MCF 10A (cell line): Measurements from ENCODE around the gene PPP1R13L. TPM values are rescaled to one million over a fixed set of nuclear protein-coding genes. Genes with fewer than 3 reads are reported as not detected.
"Not testable (repeated sequence)": the region's sequence is repeated elsewhere in the genome, so short reads cannot be mapped to it uniquely, and the experiment has no call there.

Experiments used
- BruUV-seq: library from RNA; stranded (reverse); fragments of 400-500 nt; replicated peaks from 2 replicates; lab custom pipeline; 2021; lab: Mats Ljungman, UMichigan
- CTCF ChIA-PET: fragments of 300-600 bp; sonication (Branson Sonifier 250); formaldehyde crosslinking; extraction: SDS; loops from one replicate; lab custom pipeline; 2021; ENCODE audit warnings: antibody characterized with exemption, inconsistent platforms; lab: Yijun Ruan, JAX
- POLR2A ChIA-PET: fragments of 300-600, 350-650 bp; sonication (Branson Sonifier 250); formaldehyde crosslinking; extraction: SDS; loops from one replicate; lab custom pipeline; 2020; ENCODE audit warnings: antibody characterized with exemption, inconsistent platforms; lab: Yijun Ruan, JAX
- DNase-seq: peaks from one replicate; pipeline ENCODE4 v3.0.0-alpha.2; 2018; ENCODE audit not compliant: unreplicated experiment
- H3K27ac Mint-ChIP-seq: one replicate; pipeline ENCODE4 v1.8.0; 2022; ENCODE audit warnings: mild to moderate bottlenecking, low read depth, mixed read lengths; ENCODE audit not compliant: unreplicated experiment
- H3K27me3 Mint-ChIP-seq: one replicate; pipeline ENCODE4 v1.8.0; 2022; ENCODE audit warnings: mixed read lengths; ENCODE audit not compliant: insufficient read depth, unreplicated experiment
- H3K36me3 Mint-ChIP-seq: one replicate; pipeline ENCODE4 v1.8.0; 2022; ENCODE audit warnings: mild to moderate bottlenecking, moderate library complexity, mixed read lengths; ENCODE audit not compliant: insufficient read depth, unreplicated experiment
- H3K4me1 Mint-ChIP-seq: one replicate; pipeline ENCODE4 v1.8.0; 2022; ENCODE audit warnings: mixed read lengths; ENCODE audit not compliant: insufficient read depth, unreplicated experiment
- H3K4me3 Mint-ChIP-seq: one replicate; pipeline ENCODE4 v1.8.0; 2022; ENCODE audit warnings: mild to moderate bottlenecking, moderate library complexity, mixed read lengths; ENCODE audit not compliant: unreplicated experiment
- H3K9me3 Mint-ChIP-seq: one replicate; pipeline ENCODE4 v1.8.0; 2022; ENCODE audit warnings: mixed read lengths; ENCODE audit not compliant: unreplicated experiment
- intact Hi-C: fragments of 100-400 bp; cut with micrococcal nuclease; formaldehyde crosslinking; loops from 2 replicates; pipeline ENCODE4 v1.14.1; 2022
- total RNA-seq: library from RNA; stranded (reverse); gene quantifications from 2 replicates; pipeline ENCODE4 v1.2.3, GENCODE V29; 2022
- TF ChIP-seq, protein P1 (sequence below): fragments of 200-600 bp; IDR thresholded peaks from one replicate; pipeline ENCODE4 v1.8.0; 2022; ENCODE audit warnings: antibody characterized with exemption, mild to moderate bottlenecking; ENCODE audit not compliant: unreplicated experiment

PPP1R13L gene
- total RNA-seq, 1 experiment from 2014 or later: 161 TPM

DNA sequence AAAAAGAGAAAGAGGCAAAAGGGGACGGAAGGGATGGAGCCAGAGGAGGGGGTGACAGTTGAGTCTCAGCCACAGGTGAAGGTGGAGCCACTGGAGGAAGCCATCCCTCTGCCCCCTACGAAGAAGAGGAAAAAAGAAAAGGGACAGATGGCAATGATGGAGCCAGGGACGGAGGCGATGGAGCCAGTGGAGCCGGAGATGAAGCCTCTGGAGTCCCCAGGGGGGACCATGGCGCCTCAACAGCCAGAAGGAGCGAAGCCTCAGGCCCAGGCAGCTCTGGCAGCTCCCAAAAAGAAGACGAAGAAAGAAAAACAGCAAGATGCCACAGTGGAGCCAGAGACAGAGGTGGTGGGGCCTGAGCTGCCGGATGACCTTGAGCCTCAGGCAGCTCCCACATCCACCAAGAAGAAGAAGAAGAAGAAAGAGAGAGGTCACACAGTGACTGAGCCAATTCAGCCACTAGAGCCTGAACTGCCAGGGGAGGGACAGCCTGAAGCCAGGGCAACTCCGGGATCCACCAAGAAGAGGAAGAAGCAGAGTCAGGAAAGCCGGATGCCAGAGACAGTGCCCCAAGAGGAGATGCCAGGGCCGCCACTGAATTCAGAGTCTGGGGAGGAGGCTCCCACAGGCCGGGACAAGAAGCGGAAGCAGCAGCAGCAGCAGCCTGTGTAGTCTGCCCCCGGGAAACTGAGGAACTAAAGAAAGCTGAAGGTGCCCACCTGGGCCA is 4.1 kb upstream of the PPP1R13L start:
- Mint-ChIP-seq H3K27me3 (no peaks in the 10 kb centered on the region), H3K36me3 (peaks cover 46% of the 10 kb centered on the region), H3K4me3 (no peak overlapping the region), H3K27ac (no peak overlapping the region), H3K9me3 (no peaks in the 10 kb centered on the region), H3K4me1 (peaks cover 11% of the 10 kb centered on the region)
- DNase-seq: no peak
- TF ChIP-seq, protein P1, sequence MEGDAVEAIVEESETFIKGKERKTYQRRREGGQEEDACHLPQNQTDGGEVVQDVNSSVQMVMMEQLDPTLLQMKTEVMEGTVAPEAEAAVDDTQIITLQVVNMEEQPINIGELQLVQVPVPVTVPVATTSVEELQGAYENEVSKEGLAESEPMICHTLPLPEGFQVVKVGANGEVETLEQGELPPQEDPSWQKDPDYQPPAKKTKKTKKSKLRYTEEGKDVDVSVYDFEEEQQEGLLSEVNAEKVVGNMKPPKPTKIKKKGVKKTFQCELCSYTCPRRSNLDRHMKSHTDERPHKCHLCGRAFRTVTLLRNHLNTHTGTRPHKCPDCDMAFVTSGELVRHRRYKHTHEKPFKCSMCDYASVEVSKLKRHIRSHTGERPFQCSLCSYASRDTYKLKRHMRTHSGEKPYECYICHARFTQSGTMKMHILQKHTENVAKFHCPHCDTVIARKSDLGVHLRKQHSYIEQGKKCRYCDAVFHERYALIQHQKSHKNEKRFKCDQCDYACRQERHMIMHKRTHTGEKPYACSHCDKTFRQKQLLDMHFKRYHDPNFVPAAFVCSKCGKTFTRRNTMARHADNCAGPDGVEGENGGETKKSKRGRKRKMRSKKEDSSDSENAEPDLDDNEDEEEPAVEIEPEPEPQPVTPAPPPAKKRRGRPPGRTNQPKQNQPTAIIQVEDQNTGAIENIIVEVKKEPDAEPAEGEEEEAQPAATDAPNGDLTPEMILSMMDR: no peak
- intact Hi-C loops: no loop called here
- POLR2A ChIA-PET: interaction anchor here (0.9 to 2.1 kb wide), 2 partner anchors 15 to 60 kb away, joined by 3 to 6 read pairs; partner anchors contain the start of gene ERCC1
- TSS peak; percentile 16 for BruUV-seq
- CTCF ChIA-PET: interaction anchor here (0.6 to 1.3 kb wide), 6 partner anchors 16 to 97 kb away, joined by 3 to 5 read pairs (median 3); no protein-coding TSS in a partner anchor

DNA sequence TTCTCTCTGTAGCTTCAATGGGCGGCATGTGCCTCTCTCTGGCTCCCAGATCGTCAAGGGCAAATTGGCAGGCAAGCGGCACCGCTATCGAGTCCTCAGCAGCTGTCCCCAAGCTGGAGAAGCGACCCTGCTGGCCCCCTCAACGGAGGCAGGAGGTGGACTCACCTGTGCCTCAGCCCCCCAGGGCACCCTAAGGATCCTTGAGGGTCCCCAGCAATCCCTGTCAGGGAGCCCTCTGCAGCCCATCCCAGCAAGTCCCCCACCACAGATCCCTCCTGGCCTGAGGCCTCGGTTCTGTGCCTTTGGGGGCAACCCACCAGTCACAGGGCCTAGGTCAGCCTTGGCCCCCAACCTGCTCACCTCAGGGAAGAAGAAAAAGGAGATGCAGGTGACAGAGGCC is 3.3 kb upstream of the PPP1R13L start:
- Mint-ChIP-seq H3K4me1 (peaks cover 19% of the 10 kb centered on the region), H3K9me3 (no peaks in the 10 kb centered on the region), H3K36me3 (peaks cover 38% of the 10 kb centered on the region), H3K27ac (no peak overlapping the region), H3K4me3 (peak overlapping the region; percentile 96), H3K27me3 (no peaks in the 10 kb centered on the region)
- no TSS peak for BruUV-seq
- ChIA-PET POLR2A (interaction anchor here (1.1 to 2.1 kb wide), 5 partner anchors 8 to 169 kb away, joined by 3 to 10 read pairs (median 6); partner anchors contain the start of gene ERCC1), CTCF (interaction anchor here (1.4 kb wide), 1 partner anchor 78 kb away, joined by 8 read pairs; no protein-coding TSS in a partner anchor)
- TF ChIP-seq, protein P1: no peak
- intact Hi-C loops: no loop called here
- no peak for DNase-seq

DNA sequence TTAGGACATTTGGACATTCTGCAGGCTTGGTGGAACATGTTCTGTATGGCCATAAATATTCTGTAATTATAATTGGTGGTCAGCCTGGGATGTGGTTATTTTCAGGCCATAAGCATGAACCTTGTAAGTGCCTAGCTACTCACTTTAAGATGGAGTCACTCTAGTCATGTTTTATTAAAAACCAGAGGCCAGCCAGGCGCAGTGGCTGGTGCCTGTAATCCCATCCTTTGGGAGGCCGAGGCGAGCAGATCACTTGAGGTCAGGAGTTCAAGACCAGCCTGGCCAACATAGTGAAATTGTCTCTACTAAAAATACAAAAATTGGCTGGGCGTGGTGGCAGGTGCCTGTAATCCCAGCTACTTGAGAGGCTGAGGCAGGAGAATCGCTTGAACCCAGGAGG is 2.7 kb upstream of the PPP1R13L start:
- intact Hi-C loops, H3K27me3 Mint-ChIP-seq, BruUV-seq, H3K9me3 Mint-ChIP-seq, H3K27ac Mint-ChIP-seq, DNase-seq: not testable (repeated sequence)
- CTCF ChIA-PET: interaction anchor here (0.8 to 1.4 kb wide), 2 partner anchors 32 to 78 kb away, joined by 3 to 8 read pairs; no protein-coding TSS in a partner anchor
- peaks cover 19% of the 10 kb centered on the region for H3K4me1 Mint-ChIP-seq
- POLR2A ChIA-PET: interaction anchor here (0.7 to 2.1 kb wide), 7 partner anchors 9 to 169 kb away, joined by 3 to 10 read pairs (median 5); partner anchors contain the start of gene ERCC1
- H3K4me3 Mint-ChIP-seq: peak overlapping the region; percentile 96
- peaks cover 32% of the 10 kb centered on the region for H3K36me3 Mint-ChIP-seq

DNA sequence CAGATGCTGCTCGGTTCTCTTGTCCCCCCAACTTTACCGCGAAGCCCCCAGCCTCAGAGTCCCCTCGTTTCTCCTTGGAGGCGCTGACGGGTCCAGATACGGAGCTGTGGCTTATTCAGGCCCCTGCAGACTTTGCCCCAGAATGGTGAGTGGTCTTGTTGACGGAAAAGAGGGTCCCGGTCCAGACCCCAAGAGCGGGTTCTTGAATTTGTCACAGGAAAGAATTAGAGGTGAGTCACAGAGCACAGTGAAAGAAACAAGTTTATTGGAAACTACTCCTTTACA is 2.2 kb upstream of the PPP1R13L start:
- CTCF ChIA-PET: interaction anchor here (0.8 to 1.4 kb wide), 2 partner anchors 32 to 79 kb away, joined by 3 to 8 read pairs; no protein-coding TSS in a partner anchor
- peaks cover 22% of the 10 kb centered on the region for H3K4me1 Mint-ChIP-seq
- intact Hi-C loops: no loop called here
- no peaks in the 10 kb centered on the region for H3K9me3 Mint-ChIP-seq
- BruUV-seq: no TSS peak
- H3K36me3 Mint-ChIP-seq: peaks cover 28% of the 10 kb centered on the region
- no peaks in the 10 kb centered on the region for H3K27me3 Mint-ChIP-seq
- peak overlapping the region; percentile 96 for H3K4me3 Mint-ChIP-seq
- POLR2A ChIA-PET: interaction anchor here (0.7 to 2.1 kb wide), 7 partner anchors 9 to 170 kb away, joined by 3 to 10 read pairs (median 5); partner anchors contain the start of gene ERCC1
- DNase-seq: no peak
- H3K27ac Mint-ChIP-seq: no peak overlapping the region
- TF ChIP-seq, protein P1: no peak
